NCI-H460 (cell line): Measurements from ENCODE around the gene SRPK2. TPM values are rescaled to one million over a fixed set of nuclear protein-coding genes. Genes with fewer than 3 reads are reported as not detected.
"Not testable (repeated sequence)": the region's sequence is repeated elsewhere in the genome, so short reads cannot be mapped to it uniquely, and the experiment has no call there.

Experiments
- DNase-seq: peaks from one replicate; pipeline ENCODE4 v3.0.0-alpha.2; 2016; ENCODE audit warnings: low read depth; ENCODE audit errors: extremely low read depth
- total RNA-seq: library from RNA; depleted of rRNA; stranded (reverse); fragments of >200 nt; shearing (Covaris generic); gene quantifications from 2 replicates; pipeline ENCODE4 v1.2.3, GENCODE V29; 2014

SRPK2 gene
- total RNA-seq, 1 experiment from 2014 or later, result 52.8 TPM

DNA sequence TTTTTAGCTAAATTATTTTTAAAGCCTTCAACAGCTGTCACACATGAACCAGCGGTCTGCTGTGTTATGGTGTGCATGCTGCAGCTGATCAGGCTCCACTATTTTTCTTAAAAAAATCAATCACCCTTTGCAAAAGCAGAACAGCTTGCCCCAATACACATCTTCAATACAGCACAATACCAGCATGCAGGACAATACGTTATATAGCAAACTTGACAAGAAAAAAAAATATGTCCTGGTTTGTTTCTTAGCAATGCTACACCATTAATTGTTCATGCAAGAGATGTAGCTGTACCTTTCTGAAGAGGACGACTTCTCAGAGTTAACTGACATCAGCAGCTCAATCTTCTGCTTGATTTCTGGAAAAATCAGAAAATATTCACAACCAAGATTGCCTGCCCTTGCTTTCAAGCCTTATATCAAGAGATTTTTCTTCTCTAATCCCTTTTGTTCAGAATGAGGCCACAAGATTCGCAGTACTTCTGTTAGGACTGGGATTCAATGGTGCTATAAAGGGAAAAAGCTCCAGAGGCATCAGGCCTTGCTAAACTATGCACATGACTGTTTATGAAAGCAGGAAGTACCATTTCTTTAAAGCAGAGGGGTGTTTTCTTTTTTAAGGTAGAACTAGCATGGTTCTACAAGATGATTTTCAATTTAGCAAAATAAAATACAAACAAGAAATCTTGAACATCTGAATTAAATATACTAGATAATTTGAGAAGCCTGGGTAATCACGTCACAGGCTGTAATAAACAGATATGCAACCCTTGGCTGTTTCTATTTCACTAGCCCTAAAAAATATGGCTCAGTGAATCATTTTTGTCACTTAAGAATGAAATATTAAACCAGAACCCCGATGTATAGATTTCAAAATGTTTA, 120.0 kb downstream of the SRPK2 start:
- DNase-seq, result peak; percentile 35

DNA sequence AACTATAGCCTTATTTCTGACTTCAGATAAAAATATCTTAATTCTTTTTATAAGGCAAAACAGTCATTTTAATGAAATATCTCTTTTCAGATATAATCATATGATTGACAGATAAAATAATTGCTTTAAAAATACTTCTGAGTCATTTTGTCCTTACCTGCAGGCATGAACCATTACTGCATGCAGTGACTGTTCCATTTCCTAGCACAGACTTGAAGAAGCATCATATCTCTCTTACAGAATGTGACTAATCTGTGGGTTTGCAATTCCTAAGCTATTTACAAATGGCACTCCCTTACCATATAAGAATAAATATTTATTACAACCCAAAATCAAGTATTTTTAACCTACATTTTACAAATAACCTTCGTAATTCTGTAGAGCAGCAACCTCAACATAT, 120.7 kb downstream of the SRPK2 start:
- no peak for DNase-seq

DNA sequence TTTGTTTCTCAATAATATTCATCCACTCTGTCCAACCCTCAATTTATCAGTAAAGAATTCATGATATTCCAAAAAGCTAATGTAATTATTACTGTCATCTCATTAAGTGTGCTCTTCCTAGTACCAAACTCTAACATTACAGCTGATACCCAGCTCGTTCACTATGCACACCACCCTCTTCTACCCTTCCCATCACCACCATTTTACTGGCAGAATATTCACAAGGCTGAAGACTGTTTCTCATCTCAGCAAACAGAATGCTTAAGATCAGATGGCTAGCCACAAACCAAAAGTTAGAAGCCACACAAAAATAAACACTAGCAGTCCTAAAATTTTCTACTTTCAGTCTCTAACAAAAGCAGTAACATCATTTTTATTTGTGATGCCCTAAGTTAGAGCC, 121.5 kb downstream of the SRPK2 start:
- no peak for DNase-seq

DNA sequence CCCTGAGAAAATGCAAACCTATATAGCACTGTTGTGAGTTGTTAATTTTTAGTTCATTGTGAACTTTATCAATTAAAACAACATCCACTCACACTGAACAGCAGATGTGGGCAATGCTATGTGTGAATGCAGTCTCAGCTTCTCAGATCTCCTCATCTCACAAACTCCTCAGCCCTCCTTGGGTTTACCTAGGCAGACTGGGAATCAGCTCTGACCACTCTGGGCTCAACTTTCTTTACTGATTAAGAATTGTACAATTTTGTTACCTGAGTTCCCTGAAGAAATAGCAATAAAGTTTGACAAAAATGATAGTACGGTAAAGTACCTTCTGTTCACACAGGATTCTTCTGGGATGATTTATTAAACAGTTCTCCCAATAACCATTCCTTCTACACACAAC, 124.0 kb downstream of the SRPK2 start:
- no peak for DNase-seq

DNA sequence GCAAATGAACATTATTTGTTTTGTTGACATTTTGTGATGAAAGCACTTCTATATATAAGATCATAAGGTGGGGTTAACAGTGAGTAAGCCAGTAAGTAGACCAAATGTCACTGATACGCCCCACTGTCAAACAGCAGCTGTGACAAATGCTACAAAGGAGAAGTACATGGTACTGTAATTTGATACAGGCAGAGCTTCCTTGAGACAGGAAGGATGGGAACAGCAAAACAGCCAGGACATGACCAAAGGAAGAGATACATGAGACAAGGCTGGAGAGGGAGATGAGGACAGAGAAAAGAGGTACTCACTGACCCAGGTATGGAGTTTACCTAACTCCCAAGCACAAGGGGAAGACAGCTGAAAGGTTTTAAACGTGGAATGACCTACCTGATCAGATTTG, 127.0 kb downstream of the SRPK2 start:
- DNase-seq, result no peak

DNA sequence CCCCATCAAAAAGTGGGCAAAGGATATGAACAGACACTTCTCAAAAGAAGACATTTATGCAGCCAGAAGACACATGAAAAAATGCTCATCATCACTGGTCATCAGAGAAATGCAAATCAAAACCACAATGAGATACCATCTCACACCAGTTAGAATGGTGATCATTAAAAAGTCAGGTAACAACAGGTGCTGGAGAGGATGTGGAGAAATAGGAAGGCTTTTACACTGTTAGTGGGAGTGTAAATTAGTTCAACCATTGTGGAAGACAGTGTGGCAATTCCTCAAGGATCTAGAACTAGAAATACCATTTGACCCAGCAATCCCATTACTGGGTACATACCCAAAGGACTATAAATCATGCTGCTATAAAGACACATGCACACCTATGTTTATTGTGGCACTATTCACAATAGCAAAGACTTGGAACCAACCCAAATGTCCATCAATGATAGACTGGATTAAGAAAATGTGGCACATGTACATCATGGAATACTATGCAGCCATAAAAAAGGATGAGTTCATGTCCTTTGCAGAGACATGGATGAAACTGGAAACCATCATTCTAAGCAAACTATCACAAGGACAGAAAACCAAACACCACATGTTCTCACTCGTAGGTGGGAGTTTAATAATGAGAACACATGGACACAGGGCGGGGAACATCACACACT, 128.4 kb downstream of the SRPK2 start:
- DNase-seq, result not testable (repeated sequence)

DNA sequence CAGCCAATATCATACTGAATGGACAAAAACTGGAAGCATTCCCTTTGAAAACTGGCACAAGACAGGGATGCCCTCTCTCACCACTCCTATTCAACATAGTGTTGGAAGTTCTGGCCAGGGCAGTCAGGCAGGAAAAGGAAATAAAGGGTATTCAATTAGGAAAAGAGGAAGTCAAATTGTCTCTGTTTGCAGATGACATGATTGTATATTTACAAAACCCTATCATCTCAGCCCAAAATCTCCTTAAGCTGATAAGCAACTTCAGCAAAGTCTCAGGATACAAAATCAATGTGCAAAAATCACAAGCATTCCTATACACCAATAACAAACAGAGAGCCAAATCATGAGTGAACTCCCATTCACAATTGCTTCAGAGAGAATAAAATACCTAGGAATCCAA, 129.8 kb downstream of the SRPK2 start:
- not testable (repeated sequence) for DNase-seq

DNA sequence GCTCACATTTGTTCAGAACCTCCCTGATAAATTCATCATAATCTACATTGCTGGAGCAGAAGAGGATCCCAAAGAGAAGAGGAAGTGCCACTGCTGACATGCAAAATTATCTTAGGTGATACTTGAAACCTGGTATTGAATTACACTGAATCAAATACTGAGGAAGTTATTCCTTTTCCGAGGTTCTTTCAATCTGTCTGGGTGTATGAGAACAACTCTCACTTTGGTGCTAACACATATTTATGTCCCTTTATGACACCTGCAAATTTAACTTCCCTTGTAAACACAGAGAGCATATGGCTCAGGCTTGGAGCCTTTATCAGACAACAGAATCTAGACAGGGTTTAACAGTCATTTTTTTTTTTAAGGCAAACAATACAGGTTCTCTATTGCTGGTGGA, 131.4 kb downstream of the SRPK2 start:
- DNase-seq, result no peak

DNA sequence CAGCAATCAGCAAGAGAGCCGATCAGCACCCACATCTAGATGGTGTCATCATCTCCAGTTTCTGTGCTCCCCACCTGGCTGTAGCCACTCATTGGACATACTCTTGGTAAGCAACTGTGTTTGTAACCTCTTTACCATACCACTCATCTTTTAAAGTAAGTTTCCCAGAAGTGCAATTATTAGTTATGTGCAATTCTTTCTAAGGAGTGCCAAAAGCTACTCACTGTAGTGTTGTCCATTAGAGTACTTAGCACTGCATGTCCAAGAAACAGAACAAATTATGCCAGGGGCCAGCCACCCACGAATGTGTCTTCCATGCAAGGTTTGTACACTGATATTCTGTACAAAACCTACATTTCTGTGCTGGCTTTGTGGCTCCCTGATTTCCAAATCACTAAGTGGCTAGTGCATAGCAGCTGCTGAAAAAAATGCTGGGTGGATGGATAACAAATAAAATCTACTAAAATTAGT, 131.9 kb downstream of the SRPK2 start:
- no peak for DNase-seq

DNA sequence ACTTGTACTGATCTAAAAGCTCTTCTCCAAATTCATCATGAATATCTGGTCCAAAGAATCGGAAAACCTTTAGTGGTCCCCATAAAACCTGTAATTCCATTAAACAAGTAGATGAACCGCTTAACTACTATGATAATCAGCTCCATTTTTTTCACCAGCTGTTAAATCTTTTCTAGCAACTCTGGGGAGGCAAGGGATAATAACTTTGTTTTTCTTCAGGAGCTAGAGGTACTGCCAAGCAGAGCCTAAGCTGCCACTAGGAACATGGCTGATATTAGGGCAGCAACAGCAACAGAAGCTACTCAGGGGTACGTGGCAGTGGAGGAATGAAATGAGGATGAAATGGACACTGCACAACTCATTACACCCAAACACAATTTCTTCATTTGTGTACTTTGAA, 138.0 kb downstream of the SRPK2 start:
- no peak for DNase-seq

DNA sequence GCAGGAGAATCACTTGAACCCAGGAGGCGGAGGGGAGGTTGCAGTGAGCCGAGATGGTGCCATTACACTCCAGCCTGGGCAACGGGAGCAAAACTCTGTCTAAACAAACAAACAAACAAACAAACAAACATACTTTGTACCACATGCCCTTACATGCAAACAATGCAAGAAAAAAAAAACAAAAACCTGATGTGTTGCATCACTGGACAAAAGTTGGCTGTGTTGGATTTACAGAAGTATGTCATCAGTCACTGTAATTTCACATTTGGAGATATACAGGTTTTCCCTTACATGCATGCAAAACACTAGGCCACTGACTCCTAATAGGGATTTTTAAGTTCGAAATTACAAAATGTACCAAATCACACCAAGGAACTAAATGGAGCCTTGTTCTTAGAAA, 138.5 kb downstream of the SRPK2 start:
- DNase-seq, result no peak

DNA sequence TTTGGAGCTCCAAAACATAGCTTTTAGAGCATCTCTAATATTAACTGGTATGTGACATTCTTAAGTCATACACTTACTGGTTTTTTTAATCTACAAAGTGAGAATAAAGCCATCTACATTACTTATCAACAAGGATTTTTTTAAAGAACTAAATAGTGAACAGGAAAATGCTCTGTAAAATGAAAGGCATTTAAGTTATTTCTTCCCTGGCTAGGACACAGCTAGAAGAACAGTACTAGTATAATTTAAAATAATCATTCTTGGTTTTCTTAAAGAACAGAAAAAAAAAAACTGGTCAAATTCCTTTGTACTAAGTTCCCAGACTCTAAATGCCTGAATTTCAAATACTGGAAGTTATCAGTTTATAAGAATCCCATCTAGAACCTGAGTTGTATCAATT, 139.5 kb downstream of the SRPK2 start:
- no peak for DNase-seq

DNA sequence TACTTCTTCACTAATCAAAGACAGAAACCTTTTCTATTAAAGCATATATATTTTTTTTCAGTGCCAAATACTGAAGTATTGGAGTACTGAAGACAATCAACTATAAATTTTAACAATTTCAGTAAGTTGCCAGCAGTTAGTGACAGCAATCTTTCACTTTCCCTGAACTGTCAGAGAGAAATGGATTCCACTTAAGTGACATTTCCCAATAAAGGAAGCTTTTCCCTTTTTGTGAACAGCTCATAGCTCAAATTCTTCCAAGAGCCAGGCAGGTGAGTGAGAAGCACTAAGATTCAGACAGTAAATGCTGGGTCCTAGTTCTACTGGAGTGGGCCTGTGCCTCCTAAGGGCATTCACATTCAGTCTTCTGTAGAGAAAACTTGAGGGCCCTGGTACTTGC, 142.0 kb downstream of the SRPK2 start:
- no peak for DNase-seq

DNA sequence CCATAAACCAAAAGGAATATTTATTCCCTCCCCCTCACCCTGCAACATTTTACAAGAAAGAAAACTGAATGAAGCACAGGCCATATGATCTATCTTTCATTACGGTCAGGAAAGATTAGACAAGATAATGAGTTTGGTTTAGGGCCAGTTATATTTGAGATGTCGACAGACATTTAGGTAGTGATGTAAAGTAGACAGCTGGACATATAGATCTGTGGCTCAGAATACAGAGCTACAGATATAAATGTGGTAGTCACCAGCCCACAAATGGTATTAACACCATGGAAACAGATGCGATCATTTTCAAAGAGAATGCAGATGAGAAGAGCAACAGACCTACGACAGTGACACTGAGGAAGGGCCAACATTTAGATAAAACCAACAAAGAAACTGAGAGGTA, 142.5 kb downstream of the SRPK2 start:
- DNase-seq, result no peak

DNA sequence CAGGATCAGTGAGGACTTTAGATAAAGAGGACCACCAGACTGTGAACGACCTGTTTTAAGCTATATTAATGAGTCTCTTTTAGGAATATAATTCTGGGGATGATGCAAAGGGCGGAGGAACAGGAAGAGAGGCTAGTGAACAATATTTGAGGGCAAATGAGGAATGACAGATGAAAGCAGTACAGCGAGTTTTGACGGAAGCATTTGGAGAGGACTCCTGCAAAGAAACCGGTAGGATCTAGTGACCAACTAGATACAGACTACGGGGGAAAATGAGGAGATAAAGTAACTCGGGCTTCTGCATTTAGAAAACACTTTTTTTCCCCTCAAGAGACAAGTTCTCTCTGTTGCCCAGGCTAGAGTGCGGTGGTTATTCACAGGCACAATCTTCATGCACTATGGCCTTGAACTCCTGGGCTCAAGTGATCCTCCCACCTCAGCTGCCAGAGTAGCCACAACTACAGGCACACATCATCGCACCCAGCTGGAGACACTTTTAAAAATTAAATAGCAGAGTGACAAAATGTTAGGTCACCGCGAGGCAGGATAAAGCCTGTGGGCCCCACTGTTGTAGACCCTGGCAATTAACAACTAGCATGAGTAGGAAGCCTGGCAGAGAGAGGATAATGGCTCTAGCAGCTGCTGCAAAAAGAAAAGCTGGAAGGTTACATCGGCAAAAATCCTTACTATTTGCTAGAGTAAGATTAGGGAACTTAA, 143.2 kb downstream of the SRPK2 start:
- no peak for DNase-seq

DNA sequence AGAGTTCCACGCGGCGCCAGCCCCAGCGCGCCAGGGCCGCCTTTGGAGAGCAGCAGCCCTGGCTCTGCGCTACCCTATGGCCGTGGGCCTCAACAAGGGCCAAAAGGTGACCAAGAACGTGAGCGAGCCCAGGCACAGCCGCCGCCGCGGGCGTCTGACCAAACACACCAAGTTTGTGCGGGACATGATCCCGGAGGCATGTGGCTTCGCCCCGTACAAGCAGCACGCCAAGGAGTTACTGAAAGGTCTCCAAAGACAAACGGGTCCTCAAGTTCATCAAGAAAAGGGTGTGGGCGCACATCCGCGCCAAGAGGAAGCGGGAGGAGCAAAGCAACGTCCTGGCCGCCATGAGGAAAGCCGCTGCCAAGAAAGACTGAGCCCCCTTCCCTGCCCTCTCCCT, 144.1 kb downstream of the SRPK2 start:
- DNase-seq, result no peak

DNA sequence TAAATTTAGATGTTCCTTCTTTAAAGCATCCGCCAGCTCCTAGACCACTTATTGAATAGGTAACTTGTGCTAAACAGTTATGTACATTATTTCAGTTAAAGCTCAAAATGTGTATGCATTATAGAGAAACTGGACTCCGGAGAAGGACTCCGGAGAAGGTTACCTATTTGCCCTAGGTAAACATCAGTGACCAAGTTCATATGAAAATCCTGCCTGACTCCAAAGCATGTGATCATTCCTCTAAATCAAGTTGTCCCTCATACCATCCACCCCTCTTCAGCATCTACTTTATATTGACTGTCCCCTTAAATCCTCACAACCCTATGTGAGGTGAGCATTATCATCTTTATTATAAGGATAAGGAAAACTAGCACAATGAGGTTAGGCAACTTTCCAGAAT, 147.5 kb downstream of the SRPK2 start:
- no peak for DNase-seq

DNA sequence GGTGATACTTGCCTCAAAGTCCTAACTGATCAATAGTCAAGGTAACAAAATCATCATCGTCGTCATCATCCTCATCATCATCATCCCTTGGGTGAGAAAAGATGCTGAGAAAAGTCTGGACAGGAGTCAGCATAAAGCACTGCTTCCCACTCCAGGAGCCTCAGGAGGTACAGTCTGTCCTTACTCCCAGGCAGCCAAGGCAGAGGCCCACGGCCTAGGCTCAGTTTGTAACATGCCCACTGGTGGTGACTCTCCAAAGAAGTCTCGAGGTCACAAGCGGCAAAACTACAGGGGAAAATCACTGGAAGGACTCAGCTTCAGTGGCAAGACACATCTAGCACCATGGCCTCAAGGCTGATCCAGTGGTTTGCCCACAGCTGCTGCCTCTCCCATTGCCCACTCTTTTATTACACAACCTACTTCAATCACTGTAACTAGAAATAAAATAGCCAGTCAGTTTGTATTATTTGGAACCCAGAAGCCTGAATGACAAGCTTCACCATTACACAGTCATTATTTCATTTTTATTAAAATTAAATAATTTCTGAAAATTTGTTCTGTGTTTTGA, 150.4 kb downstream of the SRPK2 start:
- DNase-seq, result no peak

DNA sequence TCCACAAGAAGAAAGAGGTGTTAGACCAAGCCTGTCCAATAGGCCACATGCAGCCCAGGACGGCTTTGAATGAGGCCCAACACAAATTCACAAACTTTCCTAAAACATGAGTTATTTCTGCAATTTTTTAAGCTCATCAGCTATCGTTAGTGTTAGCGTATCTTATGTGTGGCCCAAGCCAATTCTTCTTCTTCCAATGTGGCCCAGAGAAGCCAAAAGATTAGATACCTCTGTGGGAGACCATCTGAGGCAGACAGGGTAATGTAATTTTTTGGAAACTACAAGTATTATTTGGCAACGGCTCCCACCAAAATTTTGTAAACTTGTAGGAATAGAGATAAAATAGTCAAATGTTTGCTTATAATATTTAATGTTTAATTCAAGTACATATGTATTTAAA, 153.8 kb downstream of the SRPK2 start:
- no peak for DNase-seq

DNA sequence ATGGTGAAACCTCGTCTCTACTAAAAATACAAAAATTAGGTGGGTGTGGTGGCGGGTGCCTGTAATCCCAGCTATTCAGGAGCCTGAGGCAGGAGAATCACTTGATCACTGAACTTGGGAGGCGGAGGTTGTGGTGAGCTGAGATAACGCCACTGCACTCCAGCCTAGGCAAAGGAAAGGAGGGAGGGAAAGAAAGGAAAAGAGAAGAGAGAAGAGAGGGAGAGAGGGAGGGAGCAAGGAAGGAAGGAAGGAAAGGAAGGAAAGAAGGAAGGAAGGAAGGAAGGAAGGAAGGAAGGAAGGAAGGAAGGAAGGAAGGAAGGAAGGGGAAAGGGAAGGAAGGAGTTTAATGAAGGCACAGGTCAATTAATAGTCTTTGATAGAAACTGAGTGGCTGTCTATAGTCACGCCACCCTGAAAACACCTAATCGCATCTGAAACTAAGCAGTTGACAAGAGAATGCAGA, 155.9 kb downstream of the SRPK2 start:
- not testable (repeated sequence) for DNase-seq

DNA sequence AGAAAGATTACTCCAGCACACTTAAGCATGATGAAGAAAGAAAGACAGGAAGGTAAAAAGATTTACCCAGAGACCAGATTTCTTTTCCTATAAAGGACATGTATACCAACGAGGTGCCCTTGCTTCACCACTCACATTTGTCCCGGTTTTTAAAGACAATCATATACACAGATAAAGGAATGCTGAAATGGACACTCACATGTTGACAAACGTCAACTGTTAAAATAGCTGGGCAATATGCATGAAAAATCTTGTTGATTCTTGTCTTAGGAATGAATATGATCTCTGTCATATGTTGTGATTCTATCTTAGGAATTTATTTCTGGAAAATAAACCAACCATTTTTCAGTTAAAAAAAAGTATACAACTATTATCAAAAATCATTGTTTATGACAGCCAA, 158.2 kb downstream of the SRPK2 start:
- DNase-seq, result no peak
